Posterior vena cava (tissue), 2 donors: ENCODE results near the gene FGF22. TPM values are rescaled to one million over a fixed set of nuclear protein-coding genes. Genes with fewer than 3 reads are reported as not detected.
"Not testable (repeated sequence)": the region's sequence is repeated elsewhere in the genome, so short reads cannot be mapped to it uniquely, and the experiment has no call there.

Experiments used
- DNase-seq: peaks from one replicate; pipeline ENCODE4 v3.0.0-alpha.2; 2020; ENCODE audit warnings: low spot score
- intact Hi-C, 2 donors: fragments of 100-400 bp; cut with DNase I; formaldehyde crosslinking; loops; one replicate each; pipeline versions ENCODE4 v1.14.1 to v1.14.2; 2022 to 2023
- total RNA-seq, 2 donors: library from RNA; stranded (reverse); fragmentation: NEBNext Ultra II Directional; extraction: Animal tissue kit (Norgen Biotek cat#: 25700); gene quantifications; one replicate each; pipeline ENCODE4 v1.2.1, GENCODE V29; 2021
- donor health status: DM: yes; HTN: yes; CAD: no.
- donor health status: DM: yes; HTN: yes; CAD: no.

FGF22 gene
- total RNA-seq, 2 donors from 2014 or later, result 0.37 TPM; not detected in 1

DNA sequence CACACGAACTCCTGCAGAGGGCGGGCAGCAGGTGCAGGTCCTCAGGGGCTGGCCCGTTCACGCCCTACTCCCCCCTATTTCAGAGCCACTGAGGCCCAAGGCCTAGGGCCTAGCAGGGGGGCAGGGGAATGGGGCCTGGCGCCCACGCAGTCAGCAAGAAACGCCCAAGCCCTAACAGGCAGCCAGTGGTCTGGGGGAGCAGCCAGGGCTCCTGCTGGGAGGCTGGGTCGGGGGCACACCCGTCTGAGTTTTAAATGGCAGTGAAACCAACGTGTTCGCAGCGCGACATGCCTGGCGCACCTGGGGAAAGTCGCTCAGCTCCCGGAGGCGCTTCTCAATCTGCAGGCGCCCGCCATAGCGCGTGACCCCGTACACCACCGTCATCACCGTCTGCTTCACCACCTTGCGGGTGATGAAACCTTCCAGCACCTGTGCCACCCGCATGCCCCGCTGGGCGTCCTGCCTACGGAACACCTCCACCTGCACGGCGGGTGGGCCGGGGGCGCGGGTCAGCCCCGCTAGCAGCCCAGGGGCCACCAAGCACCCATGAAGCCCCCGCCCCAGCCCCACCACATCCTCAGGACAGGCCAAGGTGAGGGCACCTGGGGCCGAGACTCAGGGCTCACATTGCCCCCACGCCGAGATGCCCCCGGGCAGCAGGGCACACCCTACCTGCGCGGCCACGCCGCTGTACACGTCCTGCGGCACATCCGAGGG, 20.2 kb upstream of the FGF22 start:
- DNase-seq, result no peak
- intact Hi-C loops, result no loop called here

GRCh38 chr19:620166-620862, 19.4 kb upstream of the FGF22 start:
- intact Hi-C loops, result no loop called here
- DNase-seq, result peak; percentile 78

DNA sequence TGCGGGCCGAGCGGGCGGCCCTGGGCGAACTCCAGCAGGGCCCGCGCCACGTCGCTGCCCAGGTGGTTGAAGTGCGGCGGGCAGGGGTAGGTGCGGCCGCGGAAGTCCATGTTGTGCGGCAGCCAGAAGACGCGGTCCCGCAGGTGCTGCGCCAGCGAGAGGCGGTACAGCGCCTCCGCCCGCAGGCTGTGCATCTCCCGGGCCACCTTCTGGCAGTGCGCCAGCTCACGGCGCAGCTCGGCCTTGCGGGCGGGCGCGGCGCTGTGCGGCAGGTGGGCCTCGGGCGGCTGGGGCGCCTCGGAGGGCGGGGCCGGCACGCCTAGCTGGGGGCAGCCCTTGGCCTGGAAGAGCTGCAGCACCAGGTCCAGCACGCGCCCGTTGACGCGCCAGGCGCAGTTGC, 18.5 kb upstream of the FGF22 start:
- intact Hi-C loops, result not testable (repeated sequence)

DNA sequence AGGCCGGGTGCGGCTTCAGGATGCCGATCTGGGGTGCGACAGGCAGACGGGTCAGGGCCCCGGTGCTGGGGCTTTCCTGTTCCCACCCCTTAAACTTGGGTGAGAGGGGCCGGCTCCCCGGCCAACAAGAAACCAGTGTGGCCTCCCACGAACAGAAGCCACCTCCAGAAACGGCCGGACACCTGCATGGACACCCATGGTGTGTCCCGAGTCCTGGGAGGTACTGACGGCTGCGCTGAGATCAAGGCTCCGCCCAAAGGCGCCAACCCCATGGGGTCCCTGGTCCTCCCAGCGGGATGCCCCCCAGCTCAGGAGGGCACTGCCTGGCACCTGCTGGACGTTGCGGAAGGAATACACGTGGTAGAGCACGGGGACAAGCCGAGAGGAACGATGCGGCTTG, 17.9 kb upstream of the FGF22 start:
- no peak for DNase-seq
- intact Hi-C loops, result no loop called here

More for the DNA sequence above, 18.5 kb upstream of the FGF22 start:
- not testable (repeated sequence) for DNase-seq

DNA sequence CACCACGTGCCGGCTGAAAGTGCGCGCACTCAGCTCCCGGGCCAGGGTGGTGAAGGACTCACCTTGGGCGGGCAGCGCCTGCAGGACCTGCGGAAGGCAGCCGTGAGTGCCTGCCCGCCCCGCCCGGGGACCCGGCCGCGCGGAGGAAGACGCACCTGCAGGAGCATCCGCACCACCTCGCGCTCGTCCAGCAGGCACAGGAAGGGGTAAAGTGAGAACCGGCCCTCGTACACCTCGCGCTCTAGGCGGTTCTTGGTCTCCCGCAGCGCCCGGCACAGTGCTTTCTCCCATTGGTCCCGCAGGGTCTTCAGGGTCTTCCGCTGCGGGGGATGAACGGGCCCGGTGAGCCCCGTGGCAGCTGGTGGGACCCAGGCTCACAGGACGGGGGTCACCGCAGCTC, 17.0 kb upstream of the FGF22 start:
- no peak for DNase-seq
- intact Hi-C loops, result no loop called here

- DNase-seq, result no peak
- intact Hi-C loops, result no loop called here
Measured at GRCh38 chr19:623175-623916, 16.3 kb upstream of the FGF22 start.

DNA sequence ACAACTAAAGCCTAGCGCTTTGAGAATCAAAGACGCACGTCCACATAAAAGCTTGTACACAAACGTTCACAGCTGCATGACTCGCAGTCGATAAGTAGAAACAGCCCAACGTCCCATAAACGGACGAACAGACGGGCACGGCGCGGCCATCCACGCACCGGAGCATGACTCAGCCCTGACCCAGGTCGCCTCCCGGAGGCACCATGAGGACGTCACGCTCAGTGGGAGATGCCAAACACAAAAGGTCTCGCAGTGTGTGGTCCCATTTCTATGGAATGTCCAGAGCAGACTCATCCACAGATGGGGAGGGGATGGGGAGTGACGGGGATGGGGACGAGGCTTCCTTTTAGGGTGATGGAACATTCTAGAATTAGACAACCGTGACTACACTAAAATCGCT, 15.7 kb upstream of the FGF22 start:
- no peak for DNase-seq
- intact Hi-C loops, result no loop called here

- intact Hi-C loops, result no loop called here
- no peak for DNase-seq
Measured at GRCh38 chr19:624433-625109, 15.1 kb upstream of the FGF22 start.

DNA sequence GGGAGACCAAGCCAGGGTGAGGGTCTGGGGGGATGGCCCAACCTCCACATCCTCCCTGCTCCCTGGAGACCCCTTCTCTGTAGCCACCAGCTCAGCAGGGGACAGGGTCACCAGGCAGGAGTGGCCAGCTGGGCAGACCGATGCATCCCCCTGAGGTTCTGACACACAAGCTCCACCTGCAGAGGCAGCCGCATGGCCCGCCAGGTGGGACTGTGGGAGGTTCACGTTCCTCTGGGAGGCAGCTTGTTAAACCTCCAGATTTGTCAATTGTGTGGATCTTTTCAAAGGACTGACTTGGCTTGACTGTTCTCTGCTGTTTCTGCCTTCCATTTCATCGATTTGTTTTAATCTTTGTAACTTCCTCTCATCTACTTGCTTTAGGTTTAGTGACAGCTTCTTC, 14.4 kb upstream of the FGF22 start:
- intact Hi-C loops, result no loop called here
- DNase-seq, result no peak

DNA sequence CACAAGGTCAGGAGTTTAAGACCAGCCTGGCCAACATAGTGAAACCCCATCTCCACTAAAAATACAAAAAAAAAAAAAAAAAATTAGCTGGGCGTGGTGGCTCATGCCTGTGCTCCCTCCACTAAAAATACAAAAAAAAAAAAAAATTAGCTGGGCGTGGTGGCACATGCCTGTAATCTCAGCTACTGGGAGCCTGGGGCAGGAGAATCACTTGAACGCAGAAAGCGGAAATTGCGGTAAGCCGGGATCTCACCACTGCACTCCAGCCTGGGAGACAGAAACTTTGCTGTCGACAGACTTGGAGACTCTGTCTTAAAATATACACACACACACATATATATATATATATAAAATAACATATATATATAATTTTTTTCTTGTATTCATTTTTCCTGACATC, 13.1 kb upstream of the FGF22 start:
- intact Hi-C loops, DNase-seq: not testable (repeated sequence)

GRCh38 chr19:628168-628567, 11.5 kb upstream of the FGF22 start:
- no peak for DNase-seq
- intact Hi-C loops, result no loop called here

GRCh38 chr19:629515-629914, 10.2 kb upstream of the FGF22 start:
- DNase-seq, intact Hi-C loops: not testable (repeated sequence)

- intact Hi-C loops, result loop anchor here in 1 of 2 donors (10.0 kb wide), 1 partner anchor 55 kb away; the partner anchor contains the start of gene BSG
- DNase-seq, result no peak
Measured at GRCh38 chr19:629961-630714, 9.5 kb upstream of the FGF22 start.

DNA sequence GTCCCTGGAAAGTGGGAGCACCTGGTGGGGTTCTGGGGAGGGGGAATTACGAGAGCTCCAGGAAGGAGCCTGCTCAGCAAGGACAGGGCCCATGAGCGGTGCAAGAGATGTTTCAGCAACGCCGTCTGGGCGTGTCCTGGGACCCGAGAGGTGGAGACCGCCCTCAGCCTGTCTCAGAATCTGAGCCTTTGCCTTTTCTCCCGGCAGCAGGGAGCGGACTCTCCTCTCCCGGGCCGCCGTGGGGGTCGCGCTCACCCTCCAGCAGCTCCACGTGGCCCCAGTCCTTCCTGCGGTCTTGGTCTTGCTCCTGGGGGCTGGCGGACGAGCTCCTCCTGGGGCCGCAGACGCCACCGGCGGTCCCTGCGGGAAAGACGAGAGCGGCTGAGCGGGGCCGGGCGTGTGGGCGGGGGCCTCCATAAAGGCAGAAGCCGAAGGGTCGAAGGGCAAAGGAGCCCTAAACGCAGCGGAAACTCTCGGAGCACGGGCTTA, 7.1 kb upstream of the FGF22 start:
- intact Hi-C loops, result loop anchor here in 1 of 2 donors (10.0 kb wide), 1 partner anchor 58 kb away; the partner anchor contains the start of gene BSG
- no peak for DNase-seq

DNA sequence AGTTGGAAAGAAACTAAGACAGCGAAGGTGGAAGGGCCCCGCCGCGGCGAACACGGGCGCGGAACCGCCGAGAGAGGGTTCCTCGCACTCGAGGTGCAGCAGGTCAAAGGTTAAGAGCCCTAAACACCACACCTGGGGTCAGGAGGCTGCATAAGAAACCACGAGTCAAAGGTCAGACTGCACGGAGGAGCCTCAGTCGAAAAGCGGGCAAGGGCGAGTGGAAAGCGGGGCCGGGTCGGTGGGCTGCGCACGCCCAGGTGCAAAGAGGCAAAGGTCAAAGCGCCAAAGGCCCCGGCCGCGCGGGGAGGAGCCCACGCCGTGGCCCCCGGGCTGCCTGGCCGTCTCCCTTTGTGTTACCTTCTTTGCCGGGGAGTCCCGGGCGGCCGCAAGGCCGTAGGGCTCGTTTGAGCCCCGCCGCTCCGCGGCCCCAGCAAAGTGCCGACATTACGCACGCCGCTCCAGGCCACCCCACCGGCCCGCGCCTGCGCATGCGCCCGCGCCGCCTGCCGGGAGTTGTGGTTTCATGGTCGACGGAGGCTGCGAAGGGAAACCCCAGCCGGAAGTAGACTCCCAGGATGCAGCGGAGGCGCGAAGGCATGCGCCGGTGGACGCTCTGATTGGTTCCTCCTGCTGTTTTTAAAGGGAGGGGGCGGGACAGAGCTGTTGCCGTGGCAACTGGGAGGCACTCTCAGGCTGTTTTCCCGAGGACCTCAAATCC, 6.5 kb upstream of the FGF22 start, which contains the start of gene POLRMT:
Gene POLRMT (minus strand): TSS at position 470 of the 718 bp plus-strand sequence. CDS start 25 bp downstream, at position 445.
- peak; percentile 100 for DNase-seq
- intact Hi-C loops, result loop anchor here in 1 of 2 donors (10.0 kb wide), 1 partner anchor 58 kb away; the partner anchor contains the start of gene BSG

- intact Hi-C loops, result loop anchor here in 1 of 2 donors (10.0 kb wide), 1 partner anchor 59 kb away; the partner anchor contains the start of gene BSG
- no peak for DNase-seq
Measured at GRCh38 chr19:633786-634639, 5.7 kb upstream of the FGF22 start.
